ENCODE measurements around the gene MRPL49.
"Not testable (repeated sequence)": the region's sequence is repeated elsewhere in the genome, so short reads cannot be mapped to it uniquely, and the experiment has no call there.

Gene MRPL49

GRCh38 chr11:65174571-65175010 is 52.5 kb downstream of the MRPL49 start:
- H3K4me1 ChIP-seq (ENCODE audit: control insufficient read depth, insufficient read depth, low read length); H3K4me3 ChIP-seq (ENCODE audit: low read length in 2 of 2); H3K36me3 ChIP-seq (ENCODE audit: control insufficient read depth in 2 of 2, insufficient read depth in 2 of 2, low read length in 2 of 2); H3K9ac ChIP-seq (ENCODE audit: low read length in 2 of 2); H3K27me3 ChIP-seq (ENCODE audit: control insufficient read depth in 1 of 2, insufficient read depth in 2 of 2, low read length in 2 of 2); H3K9me3 ChIP-seq (ENCODE audit: control insufficient read depth in 2 of 2, low read length in 2 of 2); H3K27ac ChIP-seq (ENCODE audit: low read length): not testable (repeated sequence)
